T-helper 2 cell treated with Interferon-gamma antibody and Interleukin-4, amounts not matched to agents 100 ng/mL and 5 ng/mL, for 36 hours (primary cell): ENCODE data around the gene GRM8. TPM values are rescaled to one million over a fixed set of nuclear protein-coding genes. Genes with fewer than 3 reads are reported as not detected.
"Not testable (repeated sequence)": the region's sequence is repeated elsewhere in the genome, so short reads cannot be mapped to it uniquely, and the experiment has no call there.

ENCODE experiments used
- intact Hi-C: fragments of 100-400 bp; cut with micrococcal nuclease; formaldehyde crosslinking; loops from one replicate; pipeline ENCODE4 v1.15.1; 2023
- total RNA-seq: library from RNA; stranded (reverse); gene quantifications from 2 replicates; pipeline ENCODE4 v1.2.3, GENCODE V29; 2022

Gene GRM8
- total RNA-seq, 1 donor from 2014 or later, result not detected

DNA sequence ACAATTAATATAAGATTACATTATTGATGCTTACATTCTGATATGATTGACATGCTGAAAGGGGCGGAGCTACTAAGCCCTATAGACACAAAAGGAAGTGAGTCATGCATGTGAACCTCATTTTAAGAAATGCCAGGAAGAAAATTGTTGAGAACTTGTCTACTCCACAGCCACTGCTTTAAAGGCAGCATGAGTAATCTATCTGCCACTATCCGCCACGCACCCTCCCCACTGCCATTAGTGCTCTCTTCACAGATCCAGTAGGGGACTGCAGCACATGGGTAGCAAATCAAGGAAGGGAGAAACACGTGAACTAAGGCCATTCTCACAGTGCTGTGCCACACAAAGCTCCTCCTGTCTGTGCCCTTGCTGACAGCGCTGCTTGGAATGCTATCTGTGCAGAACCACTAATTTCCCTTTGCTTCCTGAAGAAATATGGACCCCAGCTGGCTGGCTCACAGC, 524.8 kb downstream of the GRM8 start:
- intact Hi-C loops, result no loop called here

DNA sequence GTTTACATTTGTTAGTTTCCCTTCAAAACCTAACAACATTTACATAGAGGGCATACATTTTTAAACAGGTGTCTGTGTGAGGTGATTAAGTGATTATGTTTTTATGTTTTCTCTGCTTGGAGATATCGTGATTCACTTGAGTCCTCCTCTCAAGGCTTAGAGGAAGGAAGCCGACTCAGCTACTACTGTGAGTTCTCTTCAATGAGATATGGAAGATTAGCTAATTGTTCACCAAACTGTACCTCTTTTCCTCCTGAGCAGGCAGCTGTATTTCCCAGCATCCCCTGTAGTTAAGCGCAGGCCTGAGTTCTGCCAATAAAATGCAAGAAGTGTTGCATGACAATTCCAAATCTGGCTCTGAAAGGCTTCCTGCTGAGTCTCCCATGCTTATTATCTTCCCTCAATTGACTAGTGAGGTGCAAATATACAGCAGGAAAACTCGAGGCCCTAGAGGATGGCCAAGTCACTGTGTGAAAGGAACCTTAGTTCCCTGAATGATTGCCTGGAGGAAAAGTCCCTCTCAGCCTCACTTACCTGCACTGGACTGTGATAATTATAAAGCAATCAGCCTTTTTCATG, 528.7 kb downstream of the GRM8 start:
- intact Hi-C loops, result no loop called here

GRCh38 chr7:126720232-126720631, 532.5 kb downstream of the GRM8 start:
- intact Hi-C loops, result no loop called here

DNA sequence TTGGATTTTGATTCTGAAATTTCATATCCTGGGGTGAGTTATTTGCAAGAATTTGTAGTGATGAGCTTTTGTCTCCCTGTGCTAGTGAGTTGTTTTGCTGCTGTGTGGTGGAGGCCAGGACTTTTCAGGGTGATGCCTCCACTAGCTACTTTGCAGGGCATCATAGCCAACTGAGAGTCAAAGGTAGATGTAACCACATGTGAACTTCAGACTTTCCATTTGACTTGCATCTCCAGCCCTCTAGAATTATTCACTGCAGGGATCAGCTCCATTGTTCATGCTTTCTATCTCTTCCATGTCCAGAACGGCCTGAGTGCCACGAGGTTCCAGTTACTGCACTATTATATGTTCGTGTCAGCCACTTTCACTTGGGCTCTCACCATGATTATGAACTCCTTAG, 534.3 kb downstream of the GRM8 start:
- intact Hi-C loops, result no loop called here

GRCh38 chr7:126716321-126716720, 536.4 kb downstream of the GRM8 start:
- intact Hi-C loops, result no loop called here

DNA sequence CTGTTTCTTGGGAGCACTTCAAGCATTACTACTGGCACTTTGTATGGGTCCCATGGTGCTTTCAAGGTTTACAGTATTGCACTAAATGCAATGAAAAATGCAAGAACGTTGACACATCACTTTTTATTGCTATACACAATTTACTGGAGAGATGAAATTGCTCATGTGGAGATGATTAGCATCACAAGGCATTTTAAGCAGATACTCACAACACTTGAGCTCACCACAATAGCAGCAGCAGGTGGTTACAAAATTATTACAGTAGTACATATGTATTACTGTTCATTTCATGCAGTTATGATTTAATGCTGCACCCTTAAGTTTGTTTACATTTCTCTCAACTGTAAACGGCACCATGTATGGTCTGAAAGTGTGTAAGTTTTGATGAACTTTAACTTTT, 537.7 kb downstream of the GRM8 start:
- intact Hi-C loops, result no loop called here

DNA sequence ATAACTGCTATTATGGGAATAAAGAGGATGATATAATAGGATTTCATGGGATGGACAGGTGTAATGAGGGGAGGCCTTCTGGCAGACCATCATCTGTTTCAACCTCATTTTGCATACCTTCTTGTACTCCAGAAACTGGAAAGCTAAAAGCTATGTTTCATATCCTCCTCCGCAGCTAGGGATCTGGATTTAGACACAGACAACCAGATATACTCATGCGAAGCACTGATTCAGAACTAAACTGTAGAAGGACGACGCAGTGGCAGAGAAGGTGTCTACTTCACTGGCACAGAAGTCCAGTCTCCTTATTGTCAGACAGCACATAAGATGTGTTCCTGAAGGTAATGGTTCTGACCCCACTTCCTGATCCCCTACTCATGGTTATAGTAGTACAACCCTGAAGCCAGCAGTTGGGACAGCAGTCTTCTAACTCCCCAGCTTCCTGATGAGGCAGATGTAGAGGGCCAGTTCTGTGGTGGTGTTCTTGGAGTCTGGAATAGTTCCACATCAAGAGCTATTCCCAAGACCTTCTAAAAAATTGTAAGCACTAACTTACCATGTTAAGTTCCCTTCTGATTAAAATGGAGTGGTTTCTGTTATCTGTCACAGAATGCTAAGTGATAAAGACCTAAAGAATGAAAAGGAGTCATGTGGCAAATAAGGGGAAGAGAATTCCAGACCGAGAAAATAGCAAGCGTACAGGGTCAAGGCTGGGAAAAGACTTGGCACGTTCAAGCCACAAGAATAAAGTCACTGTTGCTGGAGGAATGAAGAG, 550.3 kb downstream of the GRM8 start:
- intact Hi-C loops, result no loop called here

- intact Hi-C loops, result no loop called here
Measured at GRCh38 chr7:126700807-126701604, 551.7 kb downstream of the GRM8 start.

- intact Hi-C loops, result no loop called here
Measured at GRCh38 chr7:126699707-126700106, 553.0 kb downstream of the GRM8 start.

GRCh38 chr7:126698909-126699308, 553.8 kb downstream of the GRM8 start:
- intact Hi-C loops, result no loop called here

GRCh38 chr7:126698446-126698845, 554.3 kb downstream of the GRM8 start:
- intact Hi-C loops, result no loop called here

DNA sequence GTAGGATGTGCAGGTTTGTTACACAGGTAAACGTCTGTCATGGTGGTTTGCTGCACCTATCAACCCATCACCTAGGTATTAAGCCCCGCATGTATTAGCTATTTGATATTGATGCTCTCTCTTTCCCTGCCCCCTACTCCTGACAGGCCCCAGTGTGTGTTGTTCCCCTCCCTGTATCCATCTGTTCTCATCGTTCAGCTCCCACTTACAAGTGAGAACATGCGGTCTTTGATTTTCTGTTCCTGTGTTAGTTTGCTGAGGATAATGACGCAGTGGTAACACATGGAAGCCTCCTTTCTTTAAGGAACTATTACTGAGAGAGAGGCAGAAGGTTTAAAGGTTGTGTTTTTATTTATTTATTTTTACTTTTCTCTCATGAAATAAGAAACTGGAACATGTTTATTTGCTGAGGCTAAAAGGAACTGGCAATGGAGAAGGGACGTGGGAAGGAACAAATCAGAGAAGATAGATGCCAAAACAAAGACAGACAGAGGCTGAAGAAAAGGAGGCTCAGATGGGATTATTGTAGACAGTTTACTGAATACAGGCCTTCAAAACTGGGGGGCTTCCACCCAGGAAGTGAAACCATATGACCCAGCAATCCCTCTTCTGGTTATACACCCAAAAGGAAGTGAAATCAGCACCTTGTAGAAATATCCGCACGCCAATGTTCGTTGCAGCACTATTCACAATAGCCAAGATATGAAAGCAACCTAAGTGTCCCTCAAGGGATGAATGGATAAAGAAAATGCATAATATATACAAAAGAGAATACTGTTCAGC, 556.3 kb downstream of the GRM8 start:
- intact Hi-C loops, result no loop called here

GRCh38 chr7:126690848-126691751, 561.6 kb downstream of the GRM8 start:
- intact Hi-C loops, result no loop called here

DNA sequence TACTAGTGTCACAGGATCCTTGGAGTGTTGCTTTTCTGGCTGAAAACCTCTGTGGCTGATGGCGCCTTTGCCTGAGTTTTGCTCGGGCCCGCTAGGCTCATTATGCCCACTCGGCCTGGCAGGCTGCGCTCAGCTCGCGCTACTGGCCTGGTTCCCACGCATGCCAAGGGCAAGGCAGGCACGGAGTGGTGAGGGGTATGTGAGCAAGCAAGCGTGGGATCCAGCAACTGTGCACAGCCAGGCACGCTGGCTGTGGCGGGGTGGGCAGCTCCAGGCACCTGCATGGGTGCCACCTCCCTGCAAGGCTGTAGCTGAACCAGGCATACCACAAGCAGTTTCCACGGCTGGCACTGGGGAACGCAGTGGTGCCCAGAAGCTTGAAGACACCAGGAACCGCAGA, 562.6 kb downstream of the GRM8 start:
- intact Hi-C loops, result no loop called here

DNA sequence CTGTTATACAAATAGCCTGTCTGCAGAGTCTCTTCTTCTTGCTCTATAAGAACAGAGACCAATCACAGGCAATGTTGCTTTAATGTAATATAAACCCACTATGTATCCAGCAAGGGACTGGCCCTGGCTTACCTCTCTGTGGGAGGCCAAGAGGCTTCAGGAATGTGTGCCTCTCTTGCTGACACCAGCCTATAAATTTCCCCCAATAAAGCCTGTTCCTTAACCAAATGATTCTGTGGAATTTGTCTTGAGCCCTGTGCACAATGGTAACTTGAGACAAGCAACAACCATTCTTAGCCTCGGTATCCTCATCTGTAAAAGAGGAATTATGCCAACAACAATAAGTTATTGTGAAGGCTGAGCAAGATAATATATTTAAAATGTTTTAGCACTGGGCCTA, 563.7 kb downstream of the GRM8 start:
- intact Hi-C loops, result no loop called here

GRCh38 chr7:126686474-126686873, 566.3 kb downstream of the GRM8 start:
- intact Hi-C loops, result no loop called here

- intact Hi-C loops, result no loop called here
Measured at GRCh38 chr7:126685596-126685995, 567.1 kb downstream of the GRM8 start.

DNA sequence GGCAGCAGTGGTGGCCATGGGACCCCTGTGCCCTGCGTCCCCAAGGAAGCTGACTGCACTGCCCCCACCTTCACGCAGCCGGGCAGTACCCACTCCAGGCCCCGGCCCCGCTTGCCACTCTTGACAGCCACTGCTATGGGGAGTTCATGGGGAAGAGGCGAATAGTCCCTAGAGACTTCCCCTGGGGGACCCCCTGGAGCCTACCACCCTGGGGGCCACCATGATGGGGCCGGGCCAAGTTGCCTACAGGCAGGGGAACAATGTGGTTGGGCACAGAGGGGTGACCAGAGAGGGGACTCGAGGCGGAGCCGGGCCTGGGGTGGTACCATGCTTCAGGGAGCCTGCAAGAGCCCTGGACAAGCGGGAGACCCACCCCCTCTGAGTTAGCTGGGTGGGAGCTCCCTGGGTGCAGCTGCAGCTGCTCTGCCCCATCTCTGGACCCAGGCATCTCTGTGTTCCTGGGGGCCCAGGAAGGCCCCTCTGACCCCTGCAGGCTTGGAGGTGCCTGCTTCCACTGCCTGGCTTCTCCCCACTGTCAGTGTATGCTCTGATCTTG, 567.6 kb downstream of the GRM8 start:
- intact Hi-C loops, result no loop called here

GRCh38 chr7:126682176-126682575, 570.6 kb downstream of the GRM8 start:
- intact Hi-C loops, result no loop called here

DNA sequence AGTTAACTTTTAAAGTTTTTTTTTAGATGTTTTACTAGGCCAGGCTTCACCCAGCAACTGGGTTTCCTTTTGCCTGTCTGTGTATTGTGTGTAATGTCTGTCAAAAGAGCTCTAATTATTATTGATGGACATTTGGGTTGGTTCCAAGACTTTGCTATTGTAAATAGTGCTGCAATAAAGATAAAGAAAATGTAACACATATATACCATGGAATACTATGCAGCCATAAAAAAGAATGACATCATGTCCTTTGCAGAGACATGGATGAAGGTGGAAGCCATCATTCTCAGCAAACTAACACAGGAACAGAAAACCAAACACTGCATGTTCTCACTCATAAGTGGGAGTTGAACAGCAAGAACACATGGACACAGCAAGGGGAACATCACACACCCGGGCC, 584.0 kb downstream of the GRM8 start:
- intact Hi-C loops, result not testable (repeated sequence)
